ENCODE results near the gene SSTR5.

The SSTR5 gene

DNA sequence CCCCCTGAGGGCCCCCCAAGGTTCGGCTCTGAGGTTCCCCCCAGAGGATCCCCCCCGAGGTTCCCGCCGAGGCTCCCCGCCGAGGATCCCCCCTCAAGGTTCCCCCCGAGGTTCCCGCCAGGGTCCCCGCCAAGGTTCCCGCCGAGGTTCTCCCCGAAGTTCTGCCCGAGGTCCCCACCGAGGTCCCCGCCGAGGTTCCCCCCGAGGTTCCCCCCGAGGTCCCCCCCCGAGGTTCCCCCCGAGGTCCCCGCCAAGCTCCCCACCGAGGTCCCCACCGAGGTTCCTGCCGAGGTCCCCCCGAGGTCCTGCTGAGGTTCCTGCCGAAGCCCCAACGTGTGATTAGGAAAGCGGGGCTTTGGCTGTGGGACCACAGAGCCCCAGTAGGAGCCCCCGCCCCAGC lies 32.2 kb upstream of the SSTR5 start:
- no peak for DNase-seq

- DNase-seq, result no peak
These were observed 30.4 kb upstream of the SSTR5 start for GRCh38 chr16:1042049-1042744.

DNA sequence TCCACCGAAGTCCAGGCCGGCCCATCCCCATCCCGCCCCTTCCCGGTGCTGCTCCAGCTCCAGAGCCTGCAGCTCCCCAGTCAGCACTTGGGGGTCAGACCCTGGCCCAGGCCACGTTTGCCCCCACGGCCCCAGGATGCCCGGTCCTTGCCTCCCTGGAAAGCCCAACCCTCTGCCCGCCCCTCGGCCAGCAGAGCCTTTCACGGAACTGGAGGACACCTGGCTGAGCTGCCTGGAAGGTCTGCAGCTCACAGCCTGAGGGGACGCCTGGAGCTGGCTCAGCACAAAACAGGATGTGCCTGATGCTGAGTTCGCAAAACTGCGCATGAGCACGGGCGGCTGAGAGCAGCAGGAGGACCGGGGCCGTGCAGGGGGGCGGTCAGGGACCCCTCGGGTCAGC lies 29.7 kb upstream of the SSTR5 start:
- no peak for DNase-seq

DNA sequence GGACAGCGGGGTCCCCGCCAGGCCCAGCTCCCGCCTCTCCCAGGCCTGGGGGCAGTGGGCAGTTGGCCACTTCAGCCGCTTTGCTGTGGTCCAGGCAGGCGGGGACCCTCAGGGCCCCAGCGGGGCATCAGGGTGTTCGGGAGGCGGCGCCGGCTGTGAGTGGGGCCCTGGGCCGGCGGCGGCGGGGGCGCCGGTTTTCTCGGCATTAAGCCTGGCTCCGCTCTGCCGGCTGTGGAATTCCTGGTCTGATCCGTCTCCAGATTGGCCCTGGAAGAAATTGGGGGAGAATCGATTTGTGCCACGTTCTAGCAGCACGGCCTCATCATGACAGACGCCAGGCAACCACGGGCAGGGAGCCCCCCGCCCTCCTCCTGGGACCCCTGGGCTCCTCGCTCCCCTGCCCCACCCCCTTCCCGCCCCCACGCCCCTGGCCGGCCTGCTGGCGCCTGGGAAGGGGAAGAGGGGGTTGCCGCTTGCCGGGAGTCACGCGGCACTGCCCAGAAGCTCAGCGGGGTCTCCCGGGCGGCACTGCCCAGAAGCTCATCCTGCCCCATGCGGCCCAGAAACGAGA lies 28.6 kb upstream of the SSTR5 start:
- no peak for DNase-seq

DNA sequence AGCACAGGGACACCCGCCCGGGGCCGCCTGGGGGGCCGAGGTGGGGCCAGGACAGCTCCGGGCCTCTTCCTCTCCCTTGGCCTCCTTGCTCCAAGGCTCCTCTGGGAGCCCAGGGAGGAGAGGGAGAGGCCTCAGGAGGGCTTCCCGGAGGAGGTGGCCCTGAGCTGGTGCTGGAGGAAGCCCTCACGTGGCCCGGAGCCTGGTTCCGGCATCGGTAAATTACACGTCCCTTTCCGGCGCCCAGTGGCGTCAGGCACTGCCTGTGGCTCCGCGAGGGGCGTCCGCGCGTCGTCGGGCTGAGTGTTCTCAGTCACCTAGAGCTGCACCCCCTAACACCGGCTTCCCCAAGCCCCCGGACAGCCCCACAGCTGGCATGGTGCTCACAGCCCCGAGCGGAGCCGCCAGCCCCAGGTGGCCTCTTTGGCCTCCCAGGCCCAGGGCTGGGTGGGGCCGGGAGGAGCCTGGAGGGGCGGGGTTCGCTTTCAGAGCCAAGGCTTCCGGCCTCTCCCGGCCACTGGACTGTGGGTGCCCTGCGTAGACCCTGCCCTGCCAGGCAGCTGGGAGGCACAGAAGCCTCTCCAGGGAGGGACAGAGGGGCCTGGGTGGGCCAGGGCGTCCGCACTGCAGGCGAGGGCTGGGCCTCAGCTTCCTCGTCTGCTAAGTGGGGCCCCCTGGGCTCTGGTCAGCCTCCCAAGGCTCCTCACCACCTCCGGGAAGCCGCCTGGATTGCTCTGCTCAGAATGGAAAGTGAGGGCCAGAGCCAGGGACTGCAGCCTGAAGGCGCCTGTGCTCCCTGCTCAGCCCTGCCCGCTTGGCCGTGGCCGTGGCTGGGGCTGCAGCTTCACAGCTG lies 27.9 kb upstream of the SSTR5 start:
- DNase-seq, result no peak

- DNase-seq, result no peak
These were observed 27.1 kb upstream of the SSTR5 start for GRCh38 chr16:1045310-1045992.

- no peak for DNase-seq
These were observed 26.3 kb upstream of the SSTR5 start for GRCh38 chr16:1045993-1046911.

DNA sequence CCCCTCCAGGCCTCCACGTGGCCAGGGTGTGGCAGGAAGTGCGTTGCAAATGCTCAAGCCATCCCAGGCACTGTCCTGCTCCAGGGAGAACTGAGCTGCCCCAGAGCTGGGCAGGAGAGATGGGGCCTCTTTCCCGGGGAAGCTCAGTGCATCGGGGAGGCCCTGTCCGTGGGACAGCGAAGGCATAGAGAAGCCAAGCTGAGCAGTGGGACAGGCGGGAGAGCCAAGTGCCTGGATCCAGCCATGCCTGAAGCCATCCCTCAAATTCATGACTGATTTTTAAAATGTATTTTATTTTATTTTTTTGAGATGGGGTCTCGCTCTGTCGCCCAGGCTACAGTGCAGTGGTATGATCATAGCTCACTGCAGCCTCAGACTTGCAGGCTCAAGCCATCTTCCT lies 25.4 kb upstream of the SSTR5 start:
- DNase-seq, result no peak

DNA sequence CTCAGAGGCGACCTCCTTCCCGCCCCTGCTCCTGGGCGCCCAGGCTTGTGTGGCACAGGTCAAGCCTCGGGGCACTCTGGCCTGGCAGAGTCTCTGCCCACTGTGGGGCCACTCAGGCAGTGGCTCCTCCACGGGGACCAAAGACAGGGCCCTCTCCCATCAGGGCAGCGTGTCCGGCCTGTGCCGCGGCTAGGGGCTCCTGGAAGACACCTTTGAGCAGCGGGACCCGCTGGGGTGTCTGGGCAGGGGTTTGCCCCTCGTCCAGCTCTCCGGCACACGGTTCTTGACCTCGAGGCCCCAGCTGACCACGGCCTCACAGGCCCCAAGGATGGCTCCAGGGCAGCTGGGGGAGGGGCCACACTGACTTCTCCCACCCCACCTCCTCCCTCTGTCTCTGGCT lies 24.7 kb upstream of the SSTR5 start:
- DNase-seq, result no peak

DNA sequence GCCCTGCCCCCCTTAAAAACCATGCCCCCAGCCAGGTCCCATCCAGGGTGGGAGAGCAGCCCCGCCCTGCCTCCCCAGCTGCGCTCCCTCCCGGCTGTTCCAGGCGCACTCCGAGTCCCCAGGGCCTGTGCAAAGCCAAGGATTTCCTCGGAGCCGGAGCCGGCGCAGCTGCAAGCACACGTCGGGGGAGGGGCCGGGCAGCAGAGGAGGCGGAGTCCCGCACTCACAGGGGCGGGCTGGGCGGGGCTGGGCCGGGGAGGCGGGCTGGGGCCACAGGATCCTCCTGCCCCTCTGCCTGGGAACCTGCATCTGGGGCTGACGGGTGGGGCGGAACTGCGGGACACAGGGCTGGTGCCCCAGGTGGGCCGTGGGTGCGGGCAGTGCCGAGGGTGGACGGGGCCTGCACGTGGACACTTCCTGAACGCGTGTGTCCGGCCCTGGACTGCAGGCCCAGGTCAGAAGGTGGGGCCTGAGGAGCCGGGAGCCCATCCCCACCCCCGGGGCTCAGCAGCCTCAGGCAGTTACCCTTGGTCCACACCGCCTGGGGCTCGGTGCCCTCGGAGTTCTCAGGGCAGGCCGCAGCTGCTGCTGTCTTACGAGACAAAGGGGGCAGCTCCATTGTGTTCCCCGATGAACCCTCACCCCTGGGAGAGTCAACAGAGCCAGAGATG lies 24.0 kb upstream of the SSTR5 start:
- peak; percentile 42 to 43 for DNase-seq

- DNase-seq, result no peak
These were observed 23.2 kb upstream of the SSTR5 start for GRCh38 chr16:1049113-1049975.

- DNase-seq, result no peak
These were observed 22.6 kb upstream of the SSTR5 start for GRCh38 chr16:1049976-1050247.

- DNase-seq, result no peak
These were observed 22.0 kb upstream of the SSTR5 start for GRCh38 chr16:1050516-1050915.

GRCh38 chr16:1050921-1051320 lies 21.6 kb upstream of the SSTR5 start:
- DNase-seq, result no peak

DNA sequence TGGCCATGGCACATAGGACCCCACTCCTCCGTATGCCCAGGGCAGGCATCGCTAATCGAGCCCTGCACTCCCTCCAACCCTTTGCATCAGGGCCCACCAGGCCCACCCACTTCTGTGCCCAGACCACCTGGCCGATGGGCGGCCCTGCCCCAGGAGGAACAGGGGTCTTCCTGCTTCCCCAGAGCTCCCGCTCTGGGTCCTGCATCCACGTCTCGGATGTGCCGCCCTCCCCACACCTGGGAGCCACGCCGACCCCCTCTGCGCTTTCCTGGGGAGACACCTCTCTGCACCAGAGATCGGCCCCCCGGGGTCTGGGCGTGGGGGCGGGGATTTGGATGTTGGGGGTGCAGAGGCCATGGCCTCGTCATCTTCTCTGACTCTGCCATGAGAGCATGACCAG lies 21.1 kb upstream of the SSTR5 start:
- DNase-seq, result no peak

DNA sequence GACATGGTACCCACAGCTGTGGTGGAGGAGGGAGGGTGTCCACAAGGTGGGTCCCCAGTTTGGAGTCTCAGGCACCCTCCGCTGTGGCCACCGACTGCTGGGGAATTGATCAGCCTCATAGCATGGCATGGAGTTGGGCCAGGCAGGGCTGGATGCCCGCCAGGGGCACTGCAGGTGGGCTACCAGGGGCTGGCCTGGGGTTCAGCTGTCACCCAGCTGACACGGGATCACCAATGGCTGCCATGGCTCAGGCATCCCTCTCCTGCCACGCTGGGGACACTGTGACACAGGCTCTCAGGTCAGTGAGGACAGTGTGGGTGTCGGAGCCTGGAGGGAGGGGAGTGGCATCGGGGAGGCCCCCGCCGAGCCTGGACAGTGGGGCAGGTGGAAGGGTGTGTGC lies 19.8 kb upstream of the SSTR5 start:
- no peak for DNase-seq

GRCh38 chr16:1053121-1053521 lies 19.4 kb upstream of the SSTR5 start:
- no peak for DNase-seq

GRCh38 chr16:1053700-1054368 lies 18.7 kb upstream of the SSTR5 start:
- DNase-seq, result no peak

- peak; percentile 53 to 57 for DNase-seq
These were observed 17.6 kb upstream of the SSTR5 start for GRCh38 chr16:1054660-1055556.
